Measurements from ENCODE around the gene DYRK1A. TPM values are rescaled to one million over a fixed set of nuclear protein-coding genes. Genes with fewer than 3 reads are reported as not detected.

DYRK1A gene
- total and polyA plus RNA-seq, 10 of the 15 experiments (the other 5 are each of a cell fraction or from before 2014, with no cell fraction given) = 2.4 to 68.6 (median 30.7) TPM

DNA sequence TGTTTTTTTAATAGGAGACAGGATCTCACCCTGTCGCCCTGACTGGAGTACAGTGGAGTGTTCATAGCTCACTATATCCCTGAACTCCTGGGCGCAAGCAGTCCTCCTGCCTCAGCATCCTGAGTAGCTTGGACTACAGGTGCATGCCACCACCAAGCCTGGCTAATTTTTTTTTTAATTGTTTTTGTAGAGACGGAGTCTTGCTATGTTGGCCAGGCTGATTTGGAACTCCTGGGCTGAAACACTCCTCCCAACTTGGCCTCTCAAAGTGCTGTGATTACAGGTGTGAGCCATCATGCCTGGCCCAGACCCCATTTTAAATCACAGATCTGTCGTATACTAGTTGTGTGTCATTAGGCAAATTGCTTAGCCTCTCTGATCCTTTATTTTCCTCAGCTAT lies 161.1 kb downstream of the DYRK1A start (continued):
- TF ChIP-seq, protein P1, sequence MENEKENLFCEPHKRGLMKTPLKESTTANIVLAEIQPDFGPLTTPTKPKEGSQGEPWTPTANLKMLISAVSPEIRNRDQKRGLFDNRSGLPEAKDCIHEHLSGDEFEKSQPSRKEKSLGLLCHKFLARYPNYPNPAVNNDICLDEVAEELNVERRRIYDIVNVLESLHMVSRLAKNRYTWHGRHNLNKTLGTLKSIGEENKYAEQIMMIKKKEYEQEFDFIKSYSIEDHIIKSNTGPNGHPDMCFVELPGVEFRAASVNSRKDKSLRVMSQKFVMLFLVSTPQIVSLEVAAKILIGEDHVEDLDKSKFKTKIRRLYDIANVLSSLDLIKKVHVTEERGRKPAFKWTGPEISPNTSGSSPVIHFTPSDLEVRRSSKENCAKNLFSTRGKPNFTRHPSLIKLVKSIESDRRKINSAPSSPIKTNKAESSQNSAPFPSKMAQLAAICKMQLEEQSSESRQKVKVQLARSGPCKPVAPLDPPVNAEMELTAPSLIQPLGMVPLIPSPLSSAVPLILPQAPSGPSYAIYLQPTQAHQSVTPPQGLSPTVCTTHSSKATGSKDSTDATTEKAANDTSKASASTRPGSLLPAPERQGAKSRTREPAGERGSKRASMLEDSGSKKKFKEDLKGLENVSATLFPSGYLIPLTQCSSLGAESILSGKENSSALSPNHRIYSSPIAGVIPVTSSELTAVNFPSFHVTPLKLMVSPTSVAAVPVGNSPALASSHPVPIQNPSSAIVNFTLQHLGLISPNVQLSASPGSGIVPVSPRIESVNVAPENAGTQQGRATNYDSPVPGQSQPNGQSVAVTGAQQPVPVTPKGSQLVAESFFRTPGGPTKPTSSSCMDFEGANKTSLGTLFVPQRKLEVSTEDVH (IDR thresholded peaks at IDR 0.05; ENCODE audit: low read depth, partially characterized antibody) = no peak
- TF ChIP-seq ZNF622 (IDR thresholded peaks at IDR 0.05) = no peak
- no peak for TF ChIP-seq ELK1 (IDR thresholded peaks at IDR 0.05; ENCODE audit: low read depth, low read length)
- no peak for TF ChIP-seq SUZ12 (IDR thresholded peaks at IDR 0.05; ENCODE audit: unreplicated experiment)
- TF ChIP-seq CREB1 (IDR thresholded peaks at IDR 0.05; ENCODE audit: low read depth) = no peak
- no peak for TF ChIP-seq TCF3 (IDR thresholded peaks at IDR 0.05; ENCODE audit: borderline replicate concordance, insufficient read depth, low read depth, low read length)
- TF ChIP-seq MEF2B (IDR thresholded peaks at IDR 0.05; ENCODE audit: partially characterized antibody, poor library complexity, severe bottlenecking) = no peak
- TF ChIP-seq USF1 (IDR thresholded peaks at IDR 0.05; ENCODE audit: borderline replicate concordance, extremely low read length, insufficient read depth, low read depth, low read length) = no peak
- no peak for TF ChIP-seq GATAD2B (conservative IDR thresholded peaks at IDR 0.05; ENCODE audit: low read depth)
- TF ChIP-seq WRNIP1 (IDR thresholded peaks at IDR 0.05; ENCODE audit: borderline replicate concordance, low read depth, low read length) = no peak
- TF ChIP-seq SMAD5 (IDR thresholded peaks at IDR 0.05; ENCODE audit: low read depth) = no peak
- TF ChIP-seq PAX5 (IDR thresholded peaks at IDR 0.05; ENCODE audit: borderline replicate concordance, low read depth, low read length) = no peak

All from GM12878 (cell line).